Stimulated activated CD4-positive, alpha-beta T cell treated with anti-CD3 and anti-CD28 coated beads, Interleukin-1b, Interleukin-23, amount 100 ng/mL, for 48 hours (primary cell): ENCODE measurements around the gene TAF8.
"Not testable (repeated sequence)": the region's sequence is repeated elsewhere in the genome, so short reads cannot be mapped to it uniquely, and the experiment has no call there.

ENCODE experiments used
- DNase-seq: peaks from one replicate; pipeline ENCODE4 v3.0.0-alpha.2; 2020

TAF8 gene

GRCh38 chr6:42050297-42051267 is at the start of gene TAF8:
TAF8 (plus strand) TSS chr6:42050524; CDS start chr6:42050542, 18 bp downstream.
- peak; percentile 92 for DNase-seq

- no peak for DNase-seq
These were observed 48.8 kb upstream of the TAF8 start for GRCh38 chr6:42001506-42001905.

GRCh38 chr6:42003658-42004057 is 46.7 kb upstream of the TAF8 start:
- DNase-seq, result not testable (repeated sequence)

- DNase-seq, result peak; percentile 43
These were observed 42.8 kb upstream of the TAF8 start for GRCh38 chr6:42007286-42008137.

GRCh38 chr6:42008138-42008528 is 42.2 kb upstream of the TAF8 start:
- DNase-seq, result not testable (repeated sequence)

- no peak for DNase-seq
These were observed 40.5 kb upstream of the TAF8 start for GRCh38 chr6:42009844-42010184.

- DNase-seq, result no peak
These were observed 40.0 kb upstream of the TAF8 start for GRCh38 chr6:42010185-42010891.

GRCh38 chr6:42010909-42011308 is 39.4 kb upstream of the TAF8 start:
- no peak for DNase-seq

GRCh38 chr6:42012501-42013133 is 37.7 kb upstream of the TAF8 start:
- DNase-seq, result no peak

- no peak for DNase-seq
These were observed 37.2 kb upstream of the TAF8 start for GRCh38 chr6:42013134-42013516.

- DNase-seq, result peak; percentile 46
These were observed 33.2 kb upstream of the TAF8 start for GRCh38 chr6:42017021-42017643.

GRCh38 chr6:42020967-42021366 is 29.4 kb upstream of the TAF8 start:
- no peak for DNase-seq

- DNase-seq, result peak; percentile 76
These were observed 28.2 kb upstream of the TAF8 start for GRCh38 chr6:42021847-42022754.

GRCh38 chr6:42022755-42023384 is 27.5 kb upstream of the TAF8 start:
- DNase-seq, result peak; percentile 46

- DNase-seq, result no peak
These were observed 25.1 kb upstream of the TAF8 start for GRCh38 chr6:42025066-42025844.

GRCh38 chr6:42025845-42026243 is 24.5 kb upstream of the TAF8 start:
- no peak for DNase-seq

- DNase-seq, result no peak
These were observed 23.8 kb upstream of the TAF8 start for GRCh38 chr6:42026540-42026939.

GRCh38 chr6:42028234-42029061 is 21.9 kb upstream of the TAF8 start:
- peak; percentile 35 for DNase-seq
